OCI-LY7 (cell line): ENCODE measurements around the gene PHF5A. TPM values are rescaled to one million over a fixed set of nuclear protein-coding genes. Genes with fewer than 3 reads are reported as not detected.
"Not testable (repeated sequence)": the region's sequence is repeated elsewhere in the genome, so short reads cannot be mapped to it uniquely, and the experiment has no call there.

Experiments used
- BruUV-seq: library from RNA; stranded (reverse); fragments of 400-500 nt; replicated peaks from 2 replicates; lab custom pipeline; 2021; lab: Mats Ljungman, UMichigan
- CTCF ChIA-PET: fragments of 300-600 bp; sonication (Branson Sonifier 250); formaldehyde crosslinking; loops from one replicate; lab custom pipeline; 2022; ENCODE audit warnings: antibody characterized with exemption; ENCODE audit not compliant: unreplicated experiment; lab: Charles Lee
- POLR2A ChIA-PET: fragments of 300-600 bp; sonication (Branson Sonifier 250); formaldehyde crosslinking; loops from one replicate; lab custom pipeline; 2022; ENCODE audit warnings: antibody characterized with exemption; lab: Charles Lee
- DNase-seq: peaks from one replicate; pipeline ENCODE4 v3.0.0-alpha.2; 2015; ENCODE audit warnings: low spot score
- H2AFZ ChIP-seq: fragments of 200-600 bp; sonication (generic), shearing (Covaris generic); 2 replicates; pipeline ENCODE4 v1.6.1; 2014; ENCODE audit warnings: mild to moderate bottlenecking, antibody characterized with exemption, low read length, moderate library complexity
- H3K27ac ChIP-seq: fragments of 200-600 bp; sonication (generic); 2 replicates; pipeline ENCODE4 v1.5.1; 2014; ENCODE audit warnings: mixed run types, low read depth, mild to moderate bottlenecking, moderate library complexity, low read length, inconsistent platforms; ENCODE audit not compliant: poor library complexity, severe bottlenecking
- H3K36me3 ChIP-seq: fragments of 200-600 bp; sonication (generic); 2 replicates; pipeline ENCODE4 v1.6.1; 2014; ENCODE audit warnings: mild to moderate bottlenecking, antibody characterized with exemption, low read length, moderate library complexity, mixed read lengths; ENCODE audit not compliant: insufficient read depth
- H3K4me1 ChIP-seq: fragments of 200-600 bp; sonication (generic); 2 replicates; pipeline ENCODE4 v1.5.1; 2014; ENCODE audit warnings: mild to moderate bottlenecking, low read length; ENCODE audit not compliant: insufficient read depth, poor library complexity, severe bottlenecking
- H3K4me2 ChIP-seq: fragments of 200-600 bp; sonication (generic); 2 replicates; pipeline ENCODE4 v1.6.1; 2014; ENCODE audit warnings: mild to moderate bottlenecking, low read length
- H3K4me3 ChIP-seq: fragments of 200-600 bp; sonication (generic); 2 replicates; pipeline ENCODE4 v1.5.1; 2014; ENCODE audit warnings: mild to moderate bottlenecking, low read depth, low read length; ENCODE audit not compliant: poor library complexity, severe bottlenecking
- H3K79me2 ChIP-seq: fragments of 200-600 bp; sonication (generic); 2 replicates; pipeline ENCODE4 v1.6.1; 2016; ENCODE audit warnings: low read depth, mild to moderate bottlenecking, low read length, moderate library complexity, mixed read lengths; ENCODE audit not compliant: insufficient read depth
- H3K9me2 ChIP-seq: fragments of 200-600 bp; sonication (generic); 2 replicates; pipeline ENCODE4 v1.6.1; 2016; ENCODE audit warnings: mild to moderate bottlenecking, low read length, mixed read lengths; ENCODE audit not compliant: insufficient read depth
- H3K9me3 ChIP-seq: fragments of 200-600 bp; sonication (generic); 2 replicates; pipeline ENCODE4 v1.6.1; 2014; ENCODE audit warnings: mild to moderate bottlenecking, mixed run types, low read length, mixed read lengths
- H4K20me1 ChIP-seq: fragments of 200-600 bp; sonication (generic); 2 replicates; pipeline ENCODE4 v1.6.1; 2014; ENCODE audit warnings: mild to moderate bottlenecking, antibody characterized with exemption, low read length, moderate library complexity, mixed read lengths; ENCODE audit not compliant: insufficient read depth
- CTCF ChIP-seq: fragments of 200-600 bp; sonication (generic); conservative IDR thresholded peaks from 2 replicates; pipeline ENCODE4 v1.5.1; 2014; ENCODE audit warnings: mild to moderate bottlenecking, antibody characterized with exemption, low read length, moderate library complexity, mixed read lengths
- EZH2phosphoT487 ChIP-seq: fragments of 200-600 bp; sonication (generic); IDR thresholded peaks from 2 replicates; pipeline ENCODE4 v1.6.1; 2018; ENCODE audit warnings: low read depth, borderline replicate concordance, mild to moderate bottlenecking, mixed run types, antibody characterized with exemption, low read length, moderate library complexity, mixed read lengths
- intact Hi-C: fragments of 100-400 bp; cut with micrococcal nuclease; formaldehyde crosslinking; loops from one replicate; pipeline ENCODE4 v1.10.0; 2022; ENCODE audit not compliant: unreplicated experiment
- total RNA-seq, 2 experiments: library from RNA; depleted of rRNA in 1 of 2; stranded (reverse); fragments of >200 nt in 1 of 2; shearing (Covaris generic) in 1 of 2; gene quantifications; 2 replicates each; pipeline ENCODE4 v1.2.3, GENCODE V29; 2014 to 2022

PHF5A gene
- total RNA-seq, 2 experiments from 2014 or later: 60.9 to 87.9 TPM

GRCh38 chr22:41444360-41445128, 23.9 kb downstream of the PHF5A start:
- Histone ChIP-seq H3K9me2 (no peaks in the 10 kb centered on the region), H3K9me3 (no peaks in the 10 kb centered on the region), H2AFZ (peak overlapping the region; percentile 51; the same call in 1 of the 2 replicates), H4K20me1 (no peaks in the 10 kb centered on the region), H3K27ac (peak overlapping the region; percentile 85), H3K79me2 (peaks cover 53% of the 10 kb centered on the region), H3K4me1 (peaks cover 14% of the 10 kb centered on the region), H3K36me3 (peaks cover 28% of the 10 kb centered on the region; the same call in 1 of the 2 replicates), H3K4me3 (peak overlapping the region; percentile 83), H3K4me2 (peak overlapping the region; percentile 98)
- TF ChIP-seq CTCF (no peak), EZH2phosphoT487 (no peak)
- peak; percentile 97 for DNase-seq
- POLR2A ChIA-PET: interaction anchor here (1.0 kb wide), 1 partner anchor 24 kb away, joined by 9 read pairs; the partner anchor contains the start of genes ACO2 and PHF5A
- CTCF ChIA-PET: no interaction called here
- BruUV-seq: no TSS peak
- intact Hi-C loops: loop anchor here (5.0 to 10.0 kb wide), 3 partner anchors 157 to 1170 kb away; partner anchors contain the start of genes EP300, POLDIP3 and RANGAP1

GRCh38 chr22:41442240-41442792, 26.2 kb downstream of the PHF5A start:
- H3K36me3 ChIP-seq: peaks cover 45% of the 10 kb centered on the region
- TF ChIP-seq EZH2phosphoT487: no peak
- no peak for TF ChIP-seq CTCF
- H3K9me3 ChIP-seq: no peaks in the 10 kb centered on the region
- CTCF ChIA-PET: interaction anchor here (0.6 kb wide), 1 partner anchor 24 kb away, joined by 3 read pairs; no protein-coding TSS in a partner anchor
- peaks cover 62% of the 10 kb centered on the region for H3K79me2 ChIP-seq
- DNase-seq: no peak
- POLR2A ChIA-PET: no interaction called here
- H3K27ac ChIP-seq: no peak overlapping the region
- H3K4me2 ChIP-seq: no peak overlapping the region
- intact Hi-C loops: loop anchor here (10.0 kb wide), 2 partner anchors 348 to 1172 kb away; partner anchors contain the start of genes EP300 and POLDIP3
- no peaks in the 10 kb centered on the region for H3K9me2 ChIP-seq
- no peak overlapping the region for H3K4me3 ChIP-seq
- TSS peak; percentile 6 for BruUV-seq
- H4K20me1 ChIP-seq: no peaks in the 10 kb centered on the region; the same call in 1 of the 2 replicates
- no peak overlapping the region for H2AFZ ChIP-seq
- peaks cover 4% of the 10 kb centered on the region for H3K4me1 ChIP-seq

- peaks cover 63% of the 10 kb centered on the region for H3K36me3 ChIP-seq
- H3K9me2 ChIP-seq, DNase-seq, H3K9me3 ChIP-seq, H3K4me3 ChIP-seq, H3K4me2 ChIP-seq, H3K4me1 ChIP-seq, CTCF ChIA-PET, H4K20me1 ChIP-seq, POLR2A ChIA-PET, H3K27ac ChIP-seq, H2AFZ ChIP-seq, BruUV-seq: not testable (repeated sequence)
- intact Hi-C loops: loop anchor here (10.0 kb wide), 2 partner anchors 346 to 1174 kb away; partner anchors contain the start of genes EP300 and POLDIP3
- peaks cover 57% of the 10 kb centered on the region for H3K79me2 ChIP-seq
Observed at GRCh38 chr22:41440511-41440910, 28.0 kb downstream of the PHF5A start.
